ENCODE data around the gene CERKL. TPM values are rescaled to one million over a fixed set of nuclear protein-coding genes. Genes with fewer than 3 reads are reported as not detected.

The CERKL gene
- total and polyA plus RNA-seq, 2 donors (not counting 1 experiment from before 2014, with no cell fraction given) = 0.03 TPM; not detected in 1

DNA sequence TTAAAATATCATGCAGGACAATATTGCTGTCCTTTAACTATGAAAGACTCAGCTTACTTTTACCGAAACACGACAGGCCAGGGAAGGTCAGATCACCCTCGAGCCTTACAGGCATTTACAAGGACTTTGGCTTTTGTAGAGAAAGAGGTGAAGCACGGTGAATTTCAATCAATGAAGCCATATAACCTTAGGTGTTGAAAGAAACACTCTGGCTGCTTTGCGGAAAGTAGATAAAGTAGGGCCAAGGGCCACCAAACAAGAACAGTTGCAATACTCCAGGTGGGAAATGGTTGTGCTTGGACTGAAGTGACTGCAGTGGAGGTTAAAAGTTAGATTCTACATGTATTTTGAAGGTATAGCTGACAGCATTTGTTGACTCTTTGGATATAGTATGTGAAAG lies 80.5 kb downstream of the CERKL start:
- no peak overlapping the region for H3K4me2 ChIP-seq (replicated peaks; ENCODE audit: low read depth, low read length, poor library complexity, severe bottlenecking)
- peaks cover 0 to 6% (median 2%) of the 10 kb centered on the region in 4 experiments for H3K27me3 ChIP-seq (replicated peaks in 1 of 4; ENCODE audit: control extremely low read depth in 1 of 4, control insufficient read depth in 3 of 4, insufficient read depth in 4 of 4, low read length in 3 of 4)
- no peak overlapping the region for H3K4me3 ChIP-seq (ENCODE audit: control extremely low read depth in 1 of 5, extremely low read depth in 1 of 5, insufficient read depth in 1 of 5, low read depth in 2 of 5, low read length in 4 of 5)
- no peaks in the 10 kb centered on the region for H3K4me1 ChIP-seq (ENCODE audit: control insufficient read depth in 2 of 2, insufficient read depth in 2 of 2, low read length in 2 of 2)
- no peaks in the 10 kb centered on the region for H3K36me3 ChIP-seq (replicated peaks in 1 of 2; ENCODE audit: control extremely low read depth in 1 of 2, control insufficient read depth in 1 of 2, extremely low read depth in 1 of 2, insufficient read depth in 2 of 2, low read length in 1 of 2)
- no peak overlapping the region for H3K27ac ChIP-seq (ENCODE audit: low read length in 2 of 2)
- ChIA-PET POLR2A (no interaction called here), CTCF (no interaction called here)
- Mint-ChIP-seq H3K9me3 (ENCODE audit: insufficient read depth) (no peaks in the 10 kb centered on the region), H3K27me3 (peaks cover 16% of the 10 kb centered on the region), H3K27ac (no peak overlapping the region), H3K4me1 (no peaks in the 10 kb centered on the region), H3K4me3 (no peak overlapping the region)
- intact Hi-C loops (cut with micrococcal nuclease) = no loop called here
- TF ChIP-seq, protein P1, sequence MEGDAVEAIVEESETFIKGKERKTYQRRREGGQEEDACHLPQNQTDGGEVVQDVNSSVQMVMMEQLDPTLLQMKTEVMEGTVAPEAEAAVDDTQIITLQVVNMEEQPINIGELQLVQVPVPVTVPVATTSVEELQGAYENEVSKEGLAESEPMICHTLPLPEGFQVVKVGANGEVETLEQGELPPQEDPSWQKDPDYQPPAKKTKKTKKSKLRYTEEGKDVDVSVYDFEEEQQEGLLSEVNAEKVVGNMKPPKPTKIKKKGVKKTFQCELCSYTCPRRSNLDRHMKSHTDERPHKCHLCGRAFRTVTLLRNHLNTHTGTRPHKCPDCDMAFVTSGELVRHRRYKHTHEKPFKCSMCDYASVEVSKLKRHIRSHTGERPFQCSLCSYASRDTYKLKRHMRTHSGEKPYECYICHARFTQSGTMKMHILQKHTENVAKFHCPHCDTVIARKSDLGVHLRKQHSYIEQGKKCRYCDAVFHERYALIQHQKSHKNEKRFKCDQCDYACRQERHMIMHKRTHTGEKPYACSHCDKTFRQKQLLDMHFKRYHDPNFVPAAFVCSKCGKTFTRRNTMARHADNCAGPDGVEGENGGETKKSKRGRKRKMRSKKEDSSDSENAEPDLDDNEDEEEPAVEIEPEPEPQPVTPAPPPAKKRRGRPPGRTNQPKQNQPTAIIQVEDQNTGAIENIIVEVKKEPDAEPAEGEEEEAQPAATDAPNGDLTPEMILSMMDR (IDR thresholded peaks at IDR 0.05) = no peak
- TF ChIP-seq EZH2 (IDR thresholded peaks at IDR 0.05; ENCODE audit: borderline replicate concordance, insufficient read depth, low read depth, low read length, poor library complexity, severe bottlenecking) = no peak
- H3K9ac ChIP-seq (ENCODE audit: low read length) = no peak overlapping the region
- no peaks in the 10 kb centered on the region for H3K79me2 ChIP-seq (ENCODE audit: control insufficient read depth, insufficient read depth, low read length)
- H2AFZ ChIP-seq (ENCODE audit: insufficient read depth, low read depth, low read length, poor library complexity, severe bottlenecking) = no peak overlapping the region
- no peaks in the 10 kb centered on the region for H3K9me3 ChIP-seq (ENCODE audit: control extremely low read depth in 1 of 3, control insufficient read depth in 2 of 3, insufficient read depth in 1 of 3, low read length in 2 of 3)
- 85% methylated on average over 5 of the region's 5 CpGs for WGBS (ENCODE audit: insufficient coverage)
- no peak for ATAC-seq (ENCODE audit: low read depth)
- no peaks in the 10 kb centered on the region for H4K20me1 ChIP-seq (ENCODE audit: control insufficient read depth, insufficient read depth, low read length, poor library complexity, severe bottlenecking)
- DNase-seq = no peak

DNA sequence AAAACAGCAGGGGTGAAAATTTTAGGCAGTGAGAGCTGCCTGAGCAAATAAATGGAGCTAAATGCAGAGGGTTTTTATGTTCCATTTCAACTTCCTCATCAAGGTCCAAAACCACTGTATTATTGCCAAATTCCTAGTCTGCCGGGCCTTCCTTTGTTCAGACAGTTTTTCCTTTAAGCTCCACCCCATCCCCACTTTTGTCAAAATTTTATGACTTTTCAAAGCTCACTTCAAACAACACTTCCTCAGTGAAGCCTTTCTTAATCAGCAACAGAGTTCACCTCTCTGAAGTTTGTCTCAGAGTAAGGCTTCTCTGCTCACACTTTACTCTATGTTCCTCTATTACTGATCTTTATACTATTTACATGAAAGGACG lies 81.3 kb downstream of the CERKL start:
- Histone ChIP-seq H3K27ac (ENCODE audit: low read length in 2 of 2) (no peak overlapping the region), H3K27me3 (replicated peaks in 1 of 4; ENCODE audit: control extremely low read depth in 1 of 4, control insufficient read depth in 3 of 4, insufficient read depth in 4 of 4, low read length in 3 of 4) (peaks cover 0 to 6% (median 2%) of the 10 kb centered on the region in 4 experiments), H3K4me3 (ENCODE audit: control extremely low read depth in 1 of 5, extremely low read depth in 1 of 5, insufficient read depth in 1 of 5, low read depth in 2 of 5, low read length in 4 of 5) (no peak overlapping the region), H2AFZ (ENCODE audit: insufficient read depth, low read depth, low read length, poor library complexity, severe bottlenecking) (no peak overlapping the region), H3K9ac (ENCODE audit: low read length) (no peak overlapping the region), H3K4me1 (ENCODE audit: control insufficient read depth in 2 of 2, insufficient read depth in 2 of 2, low read length in 2 of 2) (no peaks in the 10 kb centered on the region), H3K79me2 (ENCODE audit: control insufficient read depth, insufficient read depth, low read length) (no peaks in the 10 kb centered on the region), H3K36me3 (replicated peaks in 1 of 2; ENCODE audit: control extremely low read depth in 1 of 2, control insufficient read depth in 1 of 2, extremely low read depth in 1 of 2, insufficient read depth in 2 of 2, low read length in 1 of 2) (no peaks in the 10 kb centered on the region), H4K20me1 (ENCODE audit: control insufficient read depth, insufficient read depth, low read length, poor library complexity, severe bottlenecking) (no peaks in the 10 kb centered on the region), H3K9me3 (ENCODE audit: control extremely low read depth in 1 of 3, control insufficient read depth in 2 of 3, insufficient read depth in 1 of 3, low read length in 2 of 3) (no peaks in the 10 kb centered on the region), H3K4me2 (replicated peaks; ENCODE audit: low read depth, low read length, poor library complexity, severe bottlenecking) (no peak overlapping the region)
- TF ChIP-seq EZH2 (IDR thresholded peaks at IDR 0.05; ENCODE audit: borderline replicate concordance, insufficient read depth, low read depth, low read length, poor library complexity, severe bottlenecking) = no peak
- TF ChIP-seq, protein P1 (IDR thresholded peaks at IDR 0.05) = no peak
- no peaks in the 10 kb centered on the region for H3K9me3 Mint-ChIP-seq (ENCODE audit: insufficient read depth)
- ChIA-PET POLR2A (no interaction called here), CTCF (no interaction called here)
- intact Hi-C loops (cut with micrococcal nuclease) = no loop called here
- DNase-seq (no peak), ATAC-seq (ENCODE audit: low read depth) (no peak)
- H3K4me1 Mint-ChIP-seq = no peaks in the 10 kb centered on the region
- peaks cover 12% of the 10 kb centered on the region for H3K27me3 Mint-ChIP-seq
- H3K4me3 Mint-ChIP-seq = no peak overlapping the region
- 0% methylated on average over 1 of the region's 2 CpGs for WGBS (ENCODE audit: insufficient coverage)
- H3K27ac Mint-ChIP-seq = no peak overlapping the region

Data from B cell (primary cell).